HCT116 (cell line): ENCODE data around the gene SLC4A11. TPM values are rescaled to one million over a fixed set of nuclear protein-coding genes. Genes with fewer than 3 reads are reported as not detected.

Source experiments
- ATAC-seq: fragments of 200-7000 bp; cut with Tn5 transposase; 2 replicates; pipeline ENCODE4 v1.9.1; 2020; ENCODE audit warnings: mild to moderate bottlenecking, moderate library complexity
- BruUV-seq: library from RNA; stranded (reverse); fragments of 400-500 nt; replicated peaks from 2 replicates; lab custom pipeline; 2021; lab: Mats Ljungman, UMichigan
- CTCF ChIA-PET: fragments of 300-600 bp; sonication (Branson Sonifier 250); formaldehyde crosslinking; loops from one replicate; lab custom pipeline; 2021; ENCODE audit warnings: antibody characterized with exemption; lab: Charles Lee
- POLR2A ChIA-PET: fragments of 300-600, 350-600 bp; sonication (Branson Sonifier 250); formaldehyde crosslinking; loops from one replicate; lab custom pipeline; 2021; ENCODE audit warnings: antibody characterized with exemption; lab: Charles Lee
- RAD21 ChIA-PET, 2 experiments: fragments of 300-600 bp; sonication (Branson Sonifier 250); formaldehyde crosslinking; loops; one replicate each; lab custom pipeline; 2023; ENCODE audit warnings: low total read pairs in 2 of 2; ENCODE audit not compliant: uncharacterized antibody in 2 of 2, unreplicated experiment in 2 of 2, low non-redundant PET in 1 of 2; lab: Charles Lee
- DNase-seq: peaks from one replicate; pipeline ENCODE4 v3.0.0-alpha.2; 2010; ENCODE audit warnings: low read depth, low spot score
- H2AFZ ChIP-seq: fragments of 200-600 bp; shearing (Covaris generic), sonication (generic); 2 replicates; pipeline ENCODE4 v1.6.1; 2017; ENCODE audit warnings: low read depth, mixed run types, mixed read lengths, antibody characterized with exemption, low read length; ENCODE audit not compliant: poor library complexity, severe bottlenecking
- H3K27ac ChIP-seq: 2 replicates; pipeline ENCODE4 v1.5.1; 2012; ENCODE audit warnings: low read depth, low read length
- H3K27me3 ChIP-seq: fragments of 200-600 bp; sonication (generic); 2 replicates; pipeline ENCODE4 v1.6.1; 2016; ENCODE audit warnings: mixed run types, low read length, mixed read lengths; ENCODE audit not compliant: insufficient read depth
- H3K36me3 ChIP-seq, 2 experiments: fragments of 200-500 bp in 1 of 2; fragments of 200-600 bp in 1 of 2; sonication (Bioruptor generic) in 1 of 2; sonication (generic) in 1 of 2; 2 replicates each; pipeline versions ENCODE4 v1.5.1 to v1.6.1; 2014 to 2016; ENCODE audit warnings: low read length in 2 of 2, inconsistent platforms in 1 of 2, mixed read lengths in 1 of 2, mixed run types in 1 of 2; ENCODE audit not compliant: insufficient read depth in 2 of 2, control insufficient read depth in 1 of 2
- H3K4me1 ChIP-seq, 2 experiments: fragments of 200-600 bp in 1 of 2; sonication (generic) in 1 of 2; 2 replicates each; pipeline versions ENCODE4 v1.5.1 to v1.6.1; 2012 to 2017; ENCODE audit warnings: low read length in 2 of 2, inconsistent platforms in 1 of 2, mild to moderate bottlenecking in 1 of 2, mixed read lengths in 1 of 2, mixed run types in 1 of 2, moderate library complexity in 1 of 2; ENCODE audit not compliant: insufficient read depth in 2 of 2, control insufficient read depth in 1 of 2
- H3K4me2 ChIP-seq: fragments of 200-600 bp; sonication (generic); 2 replicates; pipeline ENCODE4 v1.6.1; 2017; ENCODE audit warnings: mixed run types, low read length, mixed read lengths
- H3K4me3 ChIP-seq, 2 experiments: fragments of 200-600 bp in 1 of 2; sonication (generic) in 1 of 2; replicated peaks in 1 of 2; 2 replicates each; pipeline ENCODE4 v1.5.1; 2011 to 2016; ENCODE audit warnings: low read length in 2 of 2, control low read depth in 1 of 2, low read depth in 1 of 2, mild to moderate bottlenecking in 1 of 2, mixed read lengths in 1 of 2, mixed run types in 1 of 2
- H3K79me2 ChIP-seq: fragments of 200-600 bp; sonication (generic); 2 replicates; pipeline ENCODE4 v1.6.1; 2017; ENCODE audit warnings: mild to moderate bottlenecking, mixed run types, low read length, moderate library complexity, mixed read lengths; ENCODE audit not compliant: insufficient read depth
- H3K9ac ChIP-seq: fragments of 200-600 bp; sonication (generic); 2 replicates; pipeline ENCODE4 v1.6.1; 2016; ENCODE audit warnings: low read length, mixed read lengths
- H3K9me2 ChIP-seq: fragments of 200-600 bp; sonication (generic), shearing (Covaris generic); 2 replicates; pipeline ENCODE4 v1.6.1; 2017; ENCODE audit warnings: mixed run types, mild to moderate bottlenecking, moderate library complexity; ENCODE audit not compliant: insufficient read depth
- H3K9me3 ChIP-seq, 2 experiments: fragments of 200-500 bp in 1 of 2; fragments of 200-600 bp in 1 of 2; sonication (Bioruptor generic) in 1 of 2; sonication (generic) in 1 of 2; 2 replicates each; pipeline ENCODE4 v1.6.1; 2014 to 2017; ENCODE audit warnings: low read length in 2 of 2, mixed read lengths in 2 of 2, inconsistent platforms in 1 of 2, low read depth in 1 of 2, mild to moderate bottlenecking in 1 of 2, mixed run types in 1 of 2, moderate library complexity in 1 of 2; ENCODE audit not compliant: control insufficient read depth in 1 of 2, insufficient read depth in 1 of 2
- H4K20me1 ChIP-seq: fragments of 200-600 bp; sonication (generic), shearing (Covaris generic); 2 replicates; pipeline ENCODE4 v1.6.1; 2017; ENCODE audit warnings: mixed run types, mild to moderate bottlenecking, moderate library complexity; ENCODE audit not compliant: insufficient read depth
- ATF3 ChIP-seq: IDR thresholded peaks from 2 replicates; pipeline ENCODE4 v1.6.1; 2012
- CBX3 ChIP-seq: IDR thresholded peaks from 2 replicates; pipeline ENCODE4 v1.6.1; 2012; ENCODE audit warnings: low read depth
- CEBPB ChIP-seq: IDR thresholded peaks from 2 replicates; pipeline ENCODE4 v1.6.1; 2012; ENCODE audit warnings: low read depth
- CTCF ChIP-seq, 3 experiments: fragments of 200-600 bp in 1 of 3; sonication (generic) in 1 of 3; IDR thresholded peaks in 2 of 3; conservative IDR thresholded peaks in 1 of 3; 2 replicates each; pipeline ENCODE4 v1.5.1; 2012 to 2017; ENCODE audit warnings: low read depth in 2 of 3, low read length in 2 of 3, antibody characterized with exemption in 1 of 3, borderline replicate concordance in 1 of 3, control low read depth in 1 of 3, mild to moderate bottlenecking in 1 of 3, mixed read lengths in 1 of 3, mixed run types in 1 of 3, moderate library complexity in 1 of 3; ENCODE audit not compliant: insufficient read depth in 1 of 3
- ELF1 ChIP-seq: IDR thresholded peaks from 2 replicates; pipeline ENCODE4 v1.6.1; 2012; ENCODE audit warnings: low read depth, borderline replicate concordance
- EZH2 ChIP-seq: fragments of 200-600 bp; sonication (generic); IDR thresholded peaks from 2 replicates; pipeline ENCODE4 v1.6.1; 2017; ENCODE audit warnings: antibody characterized with exemption, mixed run types
- EZH2phosphoT487 ChIP-seq: fragments of 200-600 bp; IDR thresholded peaks from 2 replicates; pipeline ENCODE4 v1.6.1; 2018; ENCODE audit warnings: antibody characterized with exemption, borderline replicate concordance
- FOSL1 ChIP-seq: IDR thresholded peaks from 2 replicates; pipeline ENCODE4 v1.6.1; 2012; ENCODE audit warnings: low read depth
- JUND ChIP-seq: IDR thresholded peaks from 2 replicates; pipeline ENCODE4 v1.6.1; 2012
- MAX ChIP-seq: IDR thresholded peaks from 2 replicates; pipeline ENCODE4 v1.6.1; 2012
- REST ChIP-seq: IDR thresholded peaks from 2 replicates; pipeline ENCODE4 v1.6.1; 2012; ENCODE audit warnings: low read depth
- SIN3A ChIP-seq: IDR thresholded peaks from 2 replicates; pipeline ENCODE4 v1.6.1; 2012; ENCODE audit warnings: low read depth
- SP1 ChIP-seq: IDR thresholded peaks from 2 replicates; pipeline ENCODE4 v1.6.1; 2012; ENCODE audit warnings: low read depth
- SRF ChIP-seq: IDR thresholded peaks from 2 replicates; pipeline ENCODE4 v1.6.1; 2012; ENCODE audit warnings: low read depth
- TCF7L2 ChIP-seq: IDR thresholded peaks from 2 replicates; pipeline ENCODE4 v1.7.0; 2011; ENCODE audit warnings: borderline replicate concordance, inconsistent platforms; ENCODE audit not compliant: insufficient read depth, insufficient read length; ENCODE audit errors: extremely low read depth
- ZBTB33 ChIP-seq: IDR thresholded peaks from 2 replicates; pipeline ENCODE4 v1.6.1; 2011; ENCODE audit warnings: mild to moderate bottlenecking, low read length, moderate library complexity; ENCODE audit not compliant: insufficient replicate concordance; ENCODE audit errors: extremely low read depth
- ZFX ChIP-seq: fragments of 450-650 bp; IDR thresholded peaks from 2 replicates; pipeline ENCODE4 v1.6.1; 2017
- ZNF274 ChIP-seq: fragments of 200-500 bp; sonication (Bioruptor generic); IDR thresholded peaks from 2 replicates; pipeline ENCODE4 v1.6.1; 2014; ENCODE audit warnings: mild to moderate bottlenecking, low read depth, low read length, inconsistent platforms
- intact Hi-C: fragments of 100-400 bp; cut with micrococcal nuclease; formaldehyde crosslinking; loops from 2 replicates; pipeline ENCODE4 v1.10.0; 2022
- total RNA-seq: library from RNA; stranded (reverse); gene quantifications from one replicate; pipeline ENCODE4 v1.2.1, GENCODE V29; 2021; ENCODE audit not compliant: unreplicated experiment

SLC4A11 gene
- total RNA-seq, 1 experiment from 2014 or later = 22.7 TPM

- no peaks in the 10 kb centered on the region; a peak in 1 of 4 replicates for H3K4me1 ChIP-seq
- no peak overlapping the region for H2AFZ ChIP-seq
- no peaks in the 10 kb centered on the region for H4K20me1 ChIP-seq
- ATAC-seq (no peak), DNase-seq (no peak)
- POLR2A ChIA-PET = no interaction called here
- no peak overlapping the region for H3K9ac ChIP-seq
- H3K27me3 ChIP-seq = no peaks in the 10 kb centered on the region
- H3K4me2 ChIP-seq = no peak overlapping the region
- no peaks in the 10 kb centered on the region for H3K79me2 ChIP-seq
- RAD21 ChIA-PET = no interaction called here
- H3K27ac ChIP-seq = no peak overlapping the region
- BruUV-seq = no TSS peak
- H3K36me3 ChIP-seq = no peaks in the 10 kb centered on the region
- TF ChIP-seq CTCF (IDR thresholded peaks at IDR 0.05 in 2 of 3, conservative IDR thresholded peaks at IDR 0.05 in 1 of 3; ENCODE audit: borderline replicate concordance in 1 of 3, insufficient read depth in 1 of 3, low read depth in 2 of 3, low read length in 2 of 3) (no peak), ELF1 (no peak), MAX (no peak), SRF (no peak), EZH2 (no peak), SP1 (no peak), ZBTB33 (no peak), JUND (no peak), CEBPB (no peak), SIN3A (no peak), EZH2phosphoT487 (no peak), REST (no peak), ZNF274 (no peak), TCF7L2 (no peak), CBX3 (no peak), ATF3 (no peak), FOSL1 (no peak), ZFX (no peak)
- no peaks in the 10 kb centered on the region for H3K9me2 ChIP-seq
- intact Hi-C loops = no loop called here
- CTCF ChIA-PET = interaction anchor here (1.7 kb wide), 1 partner anchor 30 kb away, joined by 5 read pairs; no protein-coding TSS in a partner anchor
- no peak overlapping the region for H3K4me3 ChIP-seq
- H3K9me3 ChIP-seq = no peaks in the 10 kb centered on the region
Measured at GRCh38 chr20:3246682-3247081, 7.7 kb upstream of the SLC4A11 start.
